ENCODE measurements around the gene SREK1.

GRCh38 chr5:66164044-66164790, 20.1 kb downstream of the SREK1 start:
- no peak for TF ChIP-seq POLR2A (IDR thresholded peaks at IDR 0.05; ENCODE audit: borderline replicate concordance, extremely low read depth, insufficient read depth, insufficient read length)
- TF ChIP-seq, protein P1, sequence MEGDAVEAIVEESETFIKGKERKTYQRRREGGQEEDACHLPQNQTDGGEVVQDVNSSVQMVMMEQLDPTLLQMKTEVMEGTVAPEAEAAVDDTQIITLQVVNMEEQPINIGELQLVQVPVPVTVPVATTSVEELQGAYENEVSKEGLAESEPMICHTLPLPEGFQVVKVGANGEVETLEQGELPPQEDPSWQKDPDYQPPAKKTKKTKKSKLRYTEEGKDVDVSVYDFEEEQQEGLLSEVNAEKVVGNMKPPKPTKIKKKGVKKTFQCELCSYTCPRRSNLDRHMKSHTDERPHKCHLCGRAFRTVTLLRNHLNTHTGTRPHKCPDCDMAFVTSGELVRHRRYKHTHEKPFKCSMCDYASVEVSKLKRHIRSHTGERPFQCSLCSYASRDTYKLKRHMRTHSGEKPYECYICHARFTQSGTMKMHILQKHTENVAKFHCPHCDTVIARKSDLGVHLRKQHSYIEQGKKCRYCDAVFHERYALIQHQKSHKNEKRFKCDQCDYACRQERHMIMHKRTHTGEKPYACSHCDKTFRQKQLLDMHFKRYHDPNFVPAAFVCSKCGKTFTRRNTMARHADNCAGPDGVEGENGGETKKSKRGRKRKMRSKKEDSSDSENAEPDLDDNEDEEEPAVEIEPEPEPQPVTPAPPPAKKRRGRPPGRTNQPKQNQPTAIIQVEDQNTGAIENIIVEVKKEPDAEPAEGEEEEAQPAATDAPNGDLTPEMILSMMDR (IDR thresholded peaks at IDR 0.05 in 2 of 3, conservative IDR thresholded peaks at IDR 0.05 in 1 of 3; ENCODE audit: borderline replicate concordance in 1 of 3, insufficient read depth in 1 of 3, low read depth in 2 of 3, low read length in 2 of 3) = no peak
- no peak for TF ChIP-seq JUND (IDR thresholded peaks at IDR 0.05)
- no peak for TF ChIP-seq EZH2 (IDR thresholded peaks at IDR 0.05)
- no peak for TF ChIP-seq SP1 (IDR thresholded peaks at IDR 0.05; ENCODE audit: low read depth)
- TF ChIP-seq POLR2AphosphoS5 (IDR thresholded peaks at IDR 0.05; ENCODE audit: low read depth, low read length) = no peak
- no peak for TF ChIP-seq TCF7L2 (IDR thresholded peaks at IDR 0.05; ENCODE audit: borderline replicate concordance, extremely low read depth, insufficient read depth, insufficient read length)
- TF ChIP-seq MAX (IDR thresholded peaks at IDR 0.05) = no peak
- TF ChIP-seq, protein P2, sequence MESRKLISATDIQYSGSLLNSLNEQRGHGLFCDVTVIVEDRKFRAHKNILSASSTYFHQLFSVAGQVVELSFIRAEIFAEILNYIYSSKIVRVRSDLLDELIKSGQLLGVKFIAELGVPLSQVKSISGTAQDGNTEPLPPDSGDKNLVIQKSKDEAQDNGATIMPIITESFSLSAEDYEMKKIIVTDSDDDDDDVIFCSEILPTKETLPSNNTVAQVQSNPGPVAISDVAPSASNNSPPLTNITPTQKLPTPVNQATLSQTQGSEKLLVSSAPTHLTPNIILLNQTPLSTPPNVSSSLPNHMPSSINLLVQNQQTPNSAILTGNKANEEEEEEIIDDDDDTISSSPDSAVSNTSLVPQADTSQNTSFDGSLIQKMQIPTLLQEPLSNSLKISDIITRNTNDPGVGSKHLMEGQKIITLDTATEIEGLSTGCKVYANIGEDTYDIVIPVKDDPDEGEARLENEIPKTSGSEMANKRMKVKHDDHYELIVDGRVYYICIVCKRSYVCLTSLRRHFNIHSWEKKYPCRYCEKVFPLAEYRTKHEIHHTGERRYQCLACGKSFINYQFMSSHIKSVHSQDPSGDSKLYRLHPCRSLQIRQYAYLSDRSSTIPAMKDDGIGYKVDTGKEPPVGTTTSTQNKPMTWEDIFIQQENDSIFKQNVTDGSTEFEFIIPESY (IDR thresholded peaks at IDR 0.05; ENCODE audit: extremely low read depth, insufficient replicate concordance, low read length) = no peak
- TF ChIP-seq ELF1 (IDR thresholded peaks at IDR 0.05; ENCODE audit: borderline replicate concordance, low read depth) = no peak
- no peak for TF ChIP-seq ZNF274 (IDR thresholded peaks at IDR 0.05; ENCODE audit: low read depth, low read length)
